GM10847 (cell line): ENCODE results near the gene FOXA1.

Source experiments
- POLR2A ChIP-seq: IDR thresholded peaks from 2 replicates; pipeline ENCODE4 v1.6.1; 2011; ENCODE audit not compliant: insufficient read length; ENCODE audit errors: extremely low read depth

FOXA1 gene

DNA sequence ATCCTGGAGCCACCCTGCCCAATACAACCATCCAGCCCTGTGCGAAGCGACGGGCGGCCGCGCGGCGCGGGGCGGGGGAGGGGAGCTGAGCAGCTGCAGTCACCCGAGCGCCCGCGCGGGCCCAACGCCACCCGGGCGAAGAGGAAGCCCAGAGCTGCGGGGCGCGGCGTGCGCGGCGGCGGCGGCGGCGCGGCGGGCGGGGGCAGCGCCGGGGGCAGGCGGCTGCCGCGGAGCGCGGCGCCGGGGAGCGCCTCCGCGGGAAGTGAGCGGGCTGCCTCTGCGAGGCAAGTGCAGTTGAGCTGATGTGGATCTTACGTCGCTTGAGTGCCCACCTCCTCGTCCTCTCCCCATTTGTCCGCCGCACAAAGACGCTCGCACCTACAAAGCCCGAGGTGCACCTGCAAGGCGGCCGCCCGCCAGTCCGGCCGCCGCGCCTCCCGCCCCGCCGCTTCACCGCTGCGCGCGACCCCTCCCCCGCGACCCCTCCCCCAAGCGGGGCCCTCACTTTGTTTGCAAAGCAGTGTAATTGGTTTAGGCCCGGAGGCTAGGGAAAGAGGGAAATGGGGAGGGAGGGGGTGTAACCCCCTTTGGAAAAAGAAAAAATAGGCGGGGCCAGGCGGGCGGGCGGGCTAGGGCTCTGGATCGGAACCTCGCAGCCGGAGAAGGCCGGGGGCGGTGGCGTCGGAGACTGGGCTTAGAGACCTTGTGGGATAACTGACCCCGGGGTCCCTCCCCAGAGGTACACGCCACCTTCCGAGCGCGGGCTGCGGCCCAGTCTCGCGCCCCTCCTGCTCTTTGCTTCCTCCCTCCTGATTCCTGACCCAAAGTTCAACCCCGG is at the start of gene FOXA1, which contains the start of gene TTC6:
TSS of gene FOXA1 (minus strand) at position 279 of the 838 bp plus-strand sequence. CDS start at position 2, 277 bp downstream.
TSS of gene TTC6 (plus strand) at position 659 of the 838 bp plus-strand sequence. CDS start 26,436 bp downstream, outside the sequence.
- TF ChIP-seq POLR2A: no peak

DNA sequence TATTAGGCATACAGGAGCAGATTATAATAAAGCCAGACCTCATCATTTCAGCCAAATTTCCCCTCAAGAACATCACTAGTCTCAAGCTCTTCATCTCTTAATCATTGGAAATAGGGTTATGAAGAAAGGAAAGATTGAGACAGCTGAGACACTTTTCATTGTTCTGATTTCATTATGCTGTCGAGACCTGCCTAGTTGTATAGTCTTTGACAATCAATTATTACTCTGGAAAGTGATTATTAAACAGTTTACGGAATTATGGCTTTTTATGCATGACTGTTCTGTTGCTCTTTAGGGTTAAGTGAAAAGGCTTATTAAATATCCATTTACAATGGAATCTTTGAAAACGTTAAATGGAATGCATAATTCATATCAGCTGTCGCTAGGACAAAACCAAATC is 48.7 kb upstream of the FOXA1 start:
- no peak for TF ChIP-seq POLR2A

- TF ChIP-seq POLR2A: no peak
Observed at GRCh38 chr14:37642125-37642524, 47.1 kb upstream of the FOXA1 start.

GRCh38 chr14:37641117-37641516 is 46.1 kb upstream of the FOXA1 start:
- no peak for TF ChIP-seq POLR2A

DNA sequence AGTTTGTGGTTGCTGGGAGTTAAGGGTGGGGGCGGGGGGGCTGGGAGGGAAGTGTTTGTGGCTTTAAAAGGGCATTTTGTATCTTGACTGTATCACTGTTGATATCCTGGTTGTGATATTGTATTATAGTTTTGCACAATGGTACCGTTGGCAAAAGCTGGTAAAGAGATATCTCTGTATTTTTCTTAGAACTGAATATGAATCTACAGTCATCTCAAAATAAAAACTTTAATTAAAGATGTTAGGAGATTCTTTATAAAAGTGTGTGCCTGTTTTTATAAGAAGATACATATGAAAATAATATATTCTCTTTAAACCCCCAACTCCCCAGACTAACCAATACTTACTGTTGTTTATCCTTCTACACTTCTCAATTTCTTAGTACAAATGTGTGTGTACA is 43.5 kb upstream of the FOXA1 start:
- TF ChIP-seq POLR2A: no peak

DNA sequence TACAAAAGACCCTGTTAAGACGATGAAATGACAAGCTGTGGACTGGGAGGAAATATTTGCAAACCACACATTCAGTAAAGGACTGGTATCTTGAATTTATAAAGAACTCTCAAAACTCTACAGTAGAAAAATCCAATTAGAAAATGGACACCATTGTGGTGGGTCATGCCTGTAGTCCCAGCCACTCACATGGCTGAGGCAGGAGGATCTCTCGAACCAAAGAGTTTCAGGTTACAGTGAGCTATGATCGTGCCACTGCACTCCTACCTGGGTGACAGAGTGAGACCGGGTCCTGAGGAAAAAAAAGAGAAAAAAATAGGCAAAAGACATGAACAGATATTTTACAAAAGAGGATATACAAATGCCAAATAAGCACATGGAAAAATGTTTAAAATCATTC is 42.3 kb upstream of the FOXA1 start:
- no peak for TF ChIP-seq POLR2A

DNA sequence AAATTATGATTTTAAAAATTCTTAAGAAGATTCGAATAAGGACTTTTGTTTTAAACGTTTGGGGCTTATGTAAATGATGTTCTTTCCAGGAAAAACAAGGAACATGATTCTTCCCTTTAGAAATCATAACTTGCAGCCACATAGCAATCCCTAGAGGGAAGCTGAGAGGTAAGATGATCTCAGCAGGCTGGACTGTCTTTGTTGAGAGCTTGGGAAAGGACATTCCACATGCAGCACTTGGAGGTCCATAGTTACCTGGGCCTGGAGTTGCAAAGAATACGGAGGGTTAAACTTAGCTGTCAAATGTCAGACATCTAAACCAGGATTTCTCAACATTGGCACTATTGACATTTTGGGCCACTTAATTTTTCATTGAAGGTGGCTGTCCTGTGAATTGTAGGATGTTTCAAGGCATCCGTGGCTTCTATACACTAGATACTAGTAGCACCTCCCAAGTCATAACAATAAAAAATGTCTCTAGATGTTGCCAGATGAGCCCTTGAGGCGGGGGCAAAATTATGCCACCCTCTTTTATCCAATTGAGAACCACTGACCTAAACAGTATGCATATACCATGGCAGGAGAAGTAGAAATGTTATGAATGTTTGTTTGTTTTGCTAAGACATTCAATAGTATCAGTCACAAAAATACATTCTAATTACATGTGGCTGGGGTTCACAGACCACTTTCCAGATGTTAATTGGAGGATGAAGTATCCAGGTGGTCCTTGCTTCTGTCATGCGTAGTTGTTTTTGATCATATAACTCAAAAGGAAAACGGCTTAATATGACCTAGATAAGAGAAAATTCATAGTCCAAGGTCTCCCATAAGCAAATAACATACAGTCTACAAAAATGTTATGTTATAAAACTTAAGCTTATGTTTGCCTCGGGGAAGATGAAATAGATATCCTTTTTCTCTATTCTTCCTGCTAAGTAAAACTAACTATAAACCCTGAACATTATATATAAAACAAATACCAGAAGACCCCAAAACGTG is 30.8 kb upstream of the FOXA1 start:
- no peak for TF ChIP-seq POLR2A

- no peak for TF ChIP-seq POLR2A
Observed at GRCh38 chr14:37623971-37624370, 28.9 kb upstream of the FOXA1 start.

DNA sequence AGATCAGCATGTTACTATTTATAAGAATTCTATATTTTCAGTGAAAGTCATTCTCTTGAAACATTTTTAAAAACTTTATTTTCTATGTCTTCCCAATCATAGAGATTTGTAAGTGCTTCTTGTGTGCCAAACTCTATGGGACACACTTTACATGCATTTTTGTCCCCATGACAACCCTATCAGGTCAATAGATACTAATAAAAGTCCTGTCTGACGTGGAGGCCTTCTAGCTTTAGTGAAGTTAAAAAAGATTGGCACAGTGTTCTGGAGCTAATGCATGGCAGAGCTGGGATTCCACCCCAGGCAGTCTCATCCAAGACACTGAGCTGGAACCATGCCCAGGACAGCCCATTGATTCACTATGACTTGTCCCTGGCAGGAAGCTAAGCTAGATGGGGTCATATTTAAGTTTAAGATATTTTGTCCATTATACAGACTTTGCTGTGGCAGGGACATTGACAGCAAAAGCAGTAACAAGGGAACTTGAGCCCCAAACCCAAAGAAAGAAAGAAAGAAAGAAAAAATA is 28.4 kb upstream of the FOXA1 start:
- TF ChIP-seq POLR2A: no peak

- TF ChIP-seq POLR2A: no peak
Observed at GRCh38 chr14:37622231-37622923, 27.3 kb upstream of the FOXA1 start.

DNA sequence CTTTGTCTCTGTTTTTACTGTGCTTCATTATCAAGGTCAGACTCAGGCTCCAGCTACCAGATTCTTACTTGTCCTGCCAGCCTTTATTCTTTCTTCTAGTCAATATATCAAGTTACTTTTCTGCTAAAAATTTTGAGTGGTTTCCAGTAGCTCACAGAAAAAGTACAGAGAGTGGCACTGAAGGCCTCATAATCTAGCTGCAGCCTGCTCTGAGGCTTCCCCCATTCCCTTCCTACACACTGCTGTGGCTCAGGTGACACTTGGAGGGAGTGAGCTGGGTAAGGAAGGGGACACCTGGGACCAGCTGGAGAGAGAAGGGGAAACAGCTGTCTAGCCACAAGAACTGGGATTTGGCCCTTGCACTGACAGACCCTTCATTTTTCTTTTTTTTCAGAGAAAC is 25.8 kb upstream of the FOXA1 start:
- TF ChIP-seq POLR2A: no peak

DNA sequence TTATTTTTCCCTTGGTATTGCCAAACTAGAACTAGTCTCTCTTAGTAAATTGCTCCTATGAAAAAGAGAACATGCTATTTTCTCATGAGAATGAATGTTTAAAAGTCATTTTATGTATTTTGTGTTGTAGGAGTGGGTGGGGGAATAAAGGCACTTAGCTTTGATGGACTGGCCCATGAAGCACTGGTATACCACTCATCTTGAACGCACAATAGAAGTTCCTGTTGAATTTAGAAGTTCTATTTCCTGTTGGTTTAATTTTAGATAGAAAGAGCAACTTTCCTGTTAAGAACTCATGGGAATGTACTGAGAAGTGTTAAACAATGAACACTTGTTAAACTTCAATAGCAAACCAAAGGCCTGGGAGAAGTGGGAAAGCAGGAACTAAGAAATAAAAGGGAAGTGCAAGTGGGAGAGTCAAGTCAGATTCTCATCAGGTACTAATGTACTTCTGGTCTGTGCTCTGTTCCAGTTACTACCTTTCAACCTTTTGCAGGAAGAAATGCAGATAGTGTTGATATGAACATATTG is 23.5 kb upstream of the FOXA1 start:
- TF ChIP-seq POLR2A: no peak

GRCh38 chr14:37617864-37618365 is 22.9 kb upstream of the FOXA1 start:
- TF ChIP-seq POLR2A: no peak

- no peak for TF ChIP-seq POLR2A
Observed at GRCh38 chr14:37616853-37617252, 21.8 kb upstream of the FOXA1 start.
